Endothelial cell of umbilical vein (primary cell): Measurements from ENCODE around the gene SPRY4. TPM values are rescaled to one million over a fixed set of nuclear protein-coding genes. Genes with fewer than 3 reads are reported as not detected.

Experiments
- BruUV-seq: library from RNA; stranded (reverse); fragments of 400-500 nt; replicated peaks from 2 replicates; lab custom pipeline; 2021; lab: Mats Ljungman, UMichigan
- CTCF ChIA-PET: fragments of 300-600, 350-600 bp; sonication (Branson Sonifier 250); formaldehyde crosslinking; loops from one replicate; lab custom pipeline; 2021; ENCODE audit warnings: antibody characterized with exemption, inconsistent platforms; lab: Charles Lee
- POLR2A ChIA-PET: fragments of 300-600, 350-600 bp; sonication (Branson Sonifier 250); formaldehyde crosslinking; loops from one replicate; lab custom pipeline; 2021; ENCODE audit warnings: antibody characterized with exemption, inconsistent platforms; lab: Charles Lee
- DNase-seq: peaks from one replicate; pipeline ENCODE4 v3.0.0-alpha.2; 2011; ENCODE audit warnings: low read depth, low spot score
- FAIRE-seq: peaks from 2 replicates; lab custom pipeline; 2011; peaks lifted over from hg19 to GRCh38; lab: Jason Lieb, UNC
- H2AFZ ChIP-seq: 2 replicates; pipeline ENCODE4 v1.6.0; 2012; ENCODE audit warnings: low read depth, low read length, control low read depth, inconsistent platforms
- H3K27ac ChIP-seq: 2 replicates; pipeline ENCODE4 v1.5.1; 2011; ENCODE audit warnings: low read depth, mild to moderate bottlenecking, control low read depth, low read length, moderate library complexity; ENCODE audit not compliant: insufficient read depth
- H3K27me3 ChIP-seq, 2 experiments: 2 replicates each; pipeline versions ENCODE4 v1.6.0 to v1.6.1; 2011; ENCODE audit warnings: low read length in 2 of 2, mixed read lengths in 1 of 2; ENCODE audit not compliant: control insufficient read depth in 2 of 2, insufficient read depth in 2 of 2
- H3K36me3 ChIP-seq, 2 experiments: 2 replicates in 1 of 2; 3 replicates in 1 of 2; pipeline ENCODE4 v1.5.1; 2011; ENCODE audit warnings: low read length in 2 of 2, mild to moderate bottlenecking in 1 of 2, moderate library complexity in 1 of 2; ENCODE audit not compliant: control insufficient read depth in 2 of 2, insufficient read depth in 2 of 2; ENCODE audit errors: extremely low read depth in 1 of 2
- H3K4me1 ChIP-seq: 3 replicates; pipeline ENCODE4 v1.5.1; 2011; ENCODE audit warnings: mild to moderate bottlenecking, low read length; ENCODE audit not compliant: control insufficient read depth, insufficient read depth; ENCODE audit errors: extremely low read depth
- H3K4me2 ChIP-seq: 2 replicates; pipeline ENCODE4 v1.6.1; 2011; ENCODE audit warnings: low read length, control low read depth, mixed read lengths; ENCODE audit not compliant: insufficient read depth
- H3K4me3 ChIP-seq, 3 experiments: fragments of 200-600 bp in 1 of 3; sonication (generic), shearing (Covaris generic) in 1 of 3; replicated peaks in 1 of 3; 2 replicates each; pipeline ENCODE4 v1.5.1; 2011 to 2016; ENCODE audit warnings: control low read depth in 3 of 3, low read length in 3 of 3, mild to moderate bottlenecking in 2 of 3, inconsistent platforms in 1 of 3, low read depth in 1 of 3, moderate library complexity in 1 of 3; ENCODE audit not compliant: insufficient read depth in 1 of 3
- H3K79me2 ChIP-seq: 2 replicates; pipeline ENCODE4 v1.6.0; 2012; ENCODE audit warnings: low read length, inconsistent platforms; ENCODE audit not compliant: control insufficient read depth, insufficient read depth
- H3K9ac ChIP-seq: replicated peaks from 2 replicates; pipeline ENCODE3; 2011; ENCODE audit warnings: low read length, control low read depth; ENCODE audit not compliant: insufficient read depth; ENCODE audit errors: extremely low read depth
- H3K9me1 ChIP-seq: replicated peaks from 3 replicates; pipeline ENCODE4 v1.6.0; 2011; ENCODE audit warnings: mild to moderate bottlenecking, low read length; ENCODE audit not compliant: control insufficient read depth, insufficient read depth; ENCODE audit errors: extremely low read depth
- H3K9me3 ChIP-seq: replicated peaks from 2 replicates; pipeline ENCODE4 v1.5.1; 2012; ENCODE audit warnings: low read length, inconsistent platforms; ENCODE audit not compliant: control insufficient read depth, insufficient read depth
- H4K20me1 ChIP-seq: replicated peaks from 2 replicates; pipeline ENCODE3; 2011; ENCODE audit warnings: mild to moderate bottlenecking, low read length; ENCODE audit not compliant: control insufficient read depth, insufficient read depth; ENCODE audit errors: extremely low read depth
- FOS ChIP-seq: IDR thresholded peaks from 2 replicates; pipeline ENCODE4 v1.6.1; 2011; ENCODE audit warnings: mild to moderate bottlenecking, low read length, moderate library complexity, borderline replicate concordance; ENCODE audit not compliant: insufficient read depth
- GATA2 ChIP-seq: IDR thresholded peaks from 2 replicates; pipeline ENCODE4 v1.7.0; 2011; ENCODE audit warnings: low read depth, mild to moderate bottlenecking, moderate library complexity, mixed read lengths, low read length; ENCODE audit not compliant: insufficient read length, insufficient read depth
- MAX ChIP-seq: IDR thresholded peaks from 2 replicates; pipeline ENCODE4 v1.6.1; 2011; ENCODE audit not compliant: insufficient read depth, insufficient read length
- POLR2A ChIP-seq: IDR thresholded peaks from 2 replicates; pipeline ENCODE4 v1.6.1; 2012; ENCODE audit warnings: low read depth, mild to moderate bottlenecking, control low read depth, low read length
- POLR2AphosphoS5 ChIP-seq: IDR thresholded peaks from 2 replicates; pipeline ENCODE4 v1.6.1; 2012; ENCODE audit warnings: low read depth, mild to moderate bottlenecking, control low read depth, low read length, moderate library complexity; ENCODE audit not compliant: insufficient read depth
- dilution Hi-C: fragments of 300-500 bp; cut with MboI; formaldehyde crosslinking; loops from one replicate; pipeline ENCODE4 v1.15.0; 2019; ENCODE audit warnings: low sequenced_read_pairs; ENCODE audit not compliant: extremely low pct_ligation_motif_present
- intact Hi-C: fragments of 100-400 bp; cut with micrococcal nuclease; formaldehyde crosslinking; loops from one replicate; pipeline ENCODE4 v1.10.0; 2022
- polyA plus RNA-seq, 4 experiments: library from polyadenylated mRNA; depleted of rRNA in 3 of 4; stranded (reverse) in 3 of 4; unstranded in 1 of 4; fragments of >200 nt; gene quantifications; 2 replicates each; pipeline versions ENCODE4 v1.2.1 to v1.2.3, GENCODE V29; 2011 to 2012; ENCODE audit warnings: missing spikeins in 1 of 4
- total RNA-seq: library from RNA; stranded (reverse); gene quantifications from 2 replicates; pipeline ENCODE4 v1.2.3, GENCODE V29; 2021

SPRY4 gene
- total and polyA plus RNA-seq, 2 donors (not counting 3 experiments of a cell fraction or from before 2014, with no cell fraction given): 9.3 to 33.9 TPM

- dilution Hi-C loops: no loop called here
- no peaks in the 10 kb centered on the region for H3K27me3 ChIP-seq
- no peak for DNase-seq
- TF ChIP-seq MAX: no peak
- no peak overlapping the region for H3K27ac ChIP-seq
- intact Hi-C loops: no loop called here
- no peak overlapping the region for H3K4me3 ChIP-seq
- H3K4me1 ChIP-seq: peaks cover 15% of the 10 kb centered on the region
- H3K9ac ChIP-seq: no peak overlapping the region
- H3K36me3 ChIP-seq: no peaks in the 10 kb centered on the region
- no TSS peak for BruUV-seq
- no peak for FAIRE-seq
- no peaks in the 10 kb centered on the region for H3K9me1 ChIP-seq
- H4K20me1 ChIP-seq: no peaks in the 10 kb centered on the region
- ChIA-PET POLR2A (no interaction called here), CTCF (interaction anchor here (0.9 to 2.1 kb wide), 3 partner anchors 14 to 270 kb away, joined by 3 to 5 read pairs (median 3); no protein-coding TSS in a partner anchor)
- H2AFZ ChIP-seq: no peak overlapping the region
- no peaks in the 10 kb centered on the region for H3K79me2 ChIP-seq
- H3K9me3 ChIP-seq: no peaks in the 10 kb centered on the region
- H3K4me2 ChIP-seq: no peak overlapping the region
These were observed 46.2 kb downstream of the SPRY4 start for GRCh38 chr5:142278627-142279026.

GRCh38 chr5:142277796-142278195 lies 47.0 kb downstream of the SPRY4 start:
- Histone ChIP-seq H3K9ac (no peak overlapping the region), H3K9me3 (no peaks in the 10 kb centered on the region), H3K36me3 (no peaks in the 10 kb centered on the region), H3K4me2 (no peak overlapping the region), H3K27me3 (no peaks in the 10 kb centered on the region), H3K4me3 (no peak overlapping the region), H3K79me2 (no peaks in the 10 kb centered on the region), H3K4me1 (peaks cover 15% of the 10 kb centered on the region), H3K27ac (no peak overlapping the region), H2AFZ (no peak overlapping the region), H4K20me1 (no peaks in the 10 kb centered on the region), H3K9me1 (no peaks in the 10 kb centered on the region)
- no TSS peak for BruUV-seq
- no peak for DNase-seq
- CTCF ChIA-PET: interaction anchor here (1.1 to 1.3 kb wide), 2 partner anchors 33 to 271 kb away, joined by 3 to 4 read pairs; no protein-coding TSS in a partner anchor
- POLR2A ChIA-PET: no interaction called here
- intact Hi-C loops (no loop called here), dilution Hi-C loops (no loop called here)
- peak; percentile 24 for FAIRE-seq
- no peak for TF ChIP-seq POLR2A
- TF ChIP-seq FOS: no peak
- no peak for TF ChIP-seq GATA2
- TF ChIP-seq POLR2AphosphoS5: no peak
- no peak for TF ChIP-seq MAX
